Liver (tissue), 3 donors: Measurements from ENCODE around the gene MEIS2.

Experiments used
- CTCF ChIP-seq: fragments of 150-350 bp; IDR thresholded peaks from 2 replicates; pipeline ENCODE4 v1.5.1; 2017; ENCODE audit warnings: improper control_type of control experiment, low read depth, low read length; ENCODE audit not compliant: missing input control
- EGR1 ChIP-seq, 2 donors: IDR thresholded peaks; 2 replicates each; pipeline ENCODE4 v1.6.1; 2016 to 2018; ENCODE audit warnings: antibody characterized with exemption in 2 of 2, low read depth in 2 of 2
- FOXA1 ChIP-seq: IDR thresholded peaks from 2 replicates; pipeline ENCODE4 v1.6.1; 2016; ENCODE audit warnings: antibody characterized with exemption
- GABPA ChIP-seq, 2 donors: IDR thresholded peaks in 1 of 2; conservative IDR thresholded peaks in 1 of 2; 2 replicates each; pipeline ENCODE4 v1.6.1; 2016; ENCODE audit warnings: antibody characterized with exemption in 2 of 2, mild to moderate bottlenecking in 1 of 2, moderate library complexity in 1 of 2
- HNF4A ChIP-seq, 2 donors: conservative IDR thresholded peaks; 2 replicates each; pipeline ENCODE4 v1.6.1; 2016; ENCODE audit warnings: antibody characterized with exemption in 2 of 2, mild to moderate bottlenecking in 2 of 2
- RAD21 ChIP-seq, 2 donors: IDR thresholded peaks; 2 replicates each; pipeline ENCODE4 v1.6.1; 2016; ENCODE audit warnings: antibody characterized with exemption in 2 of 2, mild to moderate bottlenecking in 2 of 2
- RXRA ChIP-seq, 2 donors: IDR thresholded peaks; 2 replicates each; pipeline ENCODE4 v1.6.1; 2017 to 2018; ENCODE audit warnings: antibody characterized with exemption in 2 of 2, mild to moderate bottlenecking in 1 of 2
- TAF1 ChIP-seq: conservative IDR thresholded peaks from 2 replicates; pipeline ENCODE4 v1.6.1; 2016; ENCODE audit warnings: antibody characterized with exemption, mild to moderate bottlenecking
- YY1 ChIP-seq: IDR thresholded peaks from 2 replicates; pipeline ENCODE4 v1.6.1; 2016; ENCODE audit warnings: antibody characterized with exemption, mild to moderate bottlenecking
- donor health status: healthy.
- donor health status: healthy.

DNA sequence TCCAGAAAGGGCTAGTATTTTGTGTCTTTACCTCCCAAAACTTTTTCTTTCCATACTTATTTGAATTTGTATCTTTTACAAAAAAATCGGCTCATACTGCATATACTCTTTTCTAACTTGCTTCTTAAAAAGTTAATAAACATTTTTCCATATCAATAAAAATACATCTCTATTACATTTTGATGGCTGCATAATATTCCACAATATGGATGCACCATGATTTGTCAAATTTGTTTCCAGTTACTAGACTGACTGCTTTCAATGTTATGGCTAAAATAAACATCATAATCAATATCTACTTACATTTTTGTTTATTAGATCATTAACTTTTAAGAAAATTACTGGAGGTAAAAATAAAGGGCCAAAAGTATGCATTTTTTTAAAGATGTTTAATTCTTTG lies 121.7 kb downstream of the MEIS2 start:
- TF ChIP-seq TAF1 (no peak), CTCF (no peak), GABPA (IDR thresholded peaks at IDR 0.05 in 1 of 2, conservative IDR thresholded peaks at IDR 0.05 in 1 of 2) (no peak), FOXA1 (no peak), RXRA (IDR thresholded peaks at IDR 0.05) (no peak), RAD21 (IDR thresholded peaks at IDR 0.05) (no peak), HNF4A (conservative IDR thresholded peaks at IDR 0.05) (no peak), EGR1 (IDR thresholded peaks at IDR 0.05; ENCODE audit: low read depth in 2 of 2) (no peak), YY1 (no peak)
